ENCODE measurements around the gene ANKLE1.
A peak's percentile ranks its signal among the peaks of the same experiment; 100 is the strongest.
"Not testable (repeated sequence)": the region's sequence is repeated elsewhere in the genome, so short reads cannot be mapped to it uniquely, and the experiment has no call there.

The ANKLE1 gene

DNA sequence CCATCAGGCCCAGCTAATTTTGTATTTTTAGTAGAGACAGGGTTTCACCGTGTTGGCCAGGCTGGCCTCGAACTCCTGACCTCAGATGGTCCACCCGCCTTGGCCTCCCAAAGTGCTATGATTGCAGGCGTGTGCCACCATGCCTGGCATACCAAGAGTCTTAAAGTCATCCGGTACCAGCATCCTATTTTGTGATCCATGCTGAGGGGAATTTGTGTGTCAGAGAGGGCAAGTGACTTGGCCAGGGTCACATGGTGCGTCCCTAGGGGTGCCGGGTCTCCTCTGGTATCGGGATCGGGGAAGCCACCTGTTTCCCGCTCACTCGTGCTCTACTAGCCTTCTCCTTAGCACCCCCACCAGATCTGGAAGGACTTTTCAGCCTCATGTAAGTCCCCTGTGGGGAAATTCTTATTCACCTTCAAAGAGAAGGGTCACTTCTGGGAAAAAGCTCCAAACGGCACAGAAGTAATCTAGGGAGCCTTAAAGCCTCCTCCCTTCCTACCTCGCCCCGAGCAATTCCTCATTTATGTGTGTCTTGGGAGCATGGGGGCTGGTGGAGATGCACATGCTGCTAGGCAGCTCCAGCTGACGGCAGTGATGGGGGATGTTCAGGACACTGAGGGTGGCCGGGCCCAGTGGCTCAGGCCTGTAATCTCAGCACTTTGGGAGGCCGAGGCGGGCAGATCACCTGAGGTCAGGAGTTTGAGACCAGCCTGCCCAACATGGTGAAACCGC is 6.1 kb upstream of the ANKLE1 start:
- DNase-seq (ENCODE audit: extremely low spot score, insufficient read length, low read depth) (no peak), FAIRE-seq (no peak)

GRCh38 chr19:17279436-17279835 is 2.3 kb upstream of the ANKLE1 start:
- FAIRE-seq (no peak), DNase-seq (ENCODE audit: extremely low spot score, insufficient read length, low read depth) (no peak)

DNA sequence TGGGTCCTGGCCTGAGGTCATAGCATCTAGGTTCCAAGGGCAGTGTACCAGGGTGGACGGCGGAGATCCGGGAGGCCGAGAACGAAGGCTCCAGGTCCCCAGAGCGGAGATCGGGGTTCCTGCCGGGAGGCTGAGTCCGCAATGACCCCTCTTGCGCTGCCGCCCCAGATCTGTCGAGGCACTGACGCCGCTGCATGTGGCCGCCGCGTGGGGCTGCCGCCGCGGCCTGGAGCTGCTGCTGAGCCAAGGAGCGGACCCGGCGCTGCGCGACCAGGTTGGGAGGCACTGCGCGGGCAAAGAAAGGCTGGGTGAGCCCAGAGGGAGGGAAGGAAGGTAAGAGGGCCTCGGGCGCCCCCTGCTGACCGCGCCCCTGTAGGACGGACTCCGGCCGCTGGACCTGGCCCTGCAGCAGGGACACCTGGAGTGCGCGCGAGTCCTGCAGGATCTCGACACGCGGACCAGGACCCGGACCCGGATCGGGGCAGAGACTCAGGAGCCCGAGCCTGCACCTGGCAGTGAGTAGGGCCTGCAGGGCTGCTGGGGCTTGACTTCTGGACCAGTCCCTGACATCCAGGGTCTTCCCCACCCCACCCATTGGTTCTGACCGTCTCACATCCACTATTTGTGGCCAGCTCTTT is 906 bp downstream of the ANKLE1 start:
- DNase-seq (ENCODE audit: extremely low spot score, insufficient read length, low read depth), result peak; percentile 76
- FAIRE-seq, result peak; percentile 88

DNA sequence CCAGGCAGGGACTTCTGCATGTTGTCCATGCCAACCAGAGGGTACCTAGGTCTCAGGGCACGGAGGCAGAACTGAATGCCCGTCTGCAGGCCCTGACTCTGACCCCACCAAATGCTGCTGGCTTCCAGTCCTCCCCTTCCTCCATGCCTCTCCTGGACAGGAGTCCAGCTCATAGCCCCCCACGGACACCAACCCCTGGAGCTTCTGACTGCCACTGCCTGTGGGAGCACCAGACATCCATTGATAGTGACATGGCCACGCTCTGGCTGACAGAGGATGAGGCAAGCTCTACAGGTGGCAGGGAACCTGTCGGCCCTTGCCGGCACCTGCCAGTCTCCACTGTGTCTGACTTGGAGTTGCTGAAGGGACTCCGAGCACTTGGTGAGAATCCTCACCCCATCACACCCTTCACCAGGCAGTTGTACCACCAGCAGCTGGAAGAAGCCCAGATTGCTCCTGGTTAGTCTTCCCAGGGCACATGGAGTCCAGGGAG is 1.8 kb downstream of the ANKLE1 start:
- no peak for FAIRE-seq

DNA sequence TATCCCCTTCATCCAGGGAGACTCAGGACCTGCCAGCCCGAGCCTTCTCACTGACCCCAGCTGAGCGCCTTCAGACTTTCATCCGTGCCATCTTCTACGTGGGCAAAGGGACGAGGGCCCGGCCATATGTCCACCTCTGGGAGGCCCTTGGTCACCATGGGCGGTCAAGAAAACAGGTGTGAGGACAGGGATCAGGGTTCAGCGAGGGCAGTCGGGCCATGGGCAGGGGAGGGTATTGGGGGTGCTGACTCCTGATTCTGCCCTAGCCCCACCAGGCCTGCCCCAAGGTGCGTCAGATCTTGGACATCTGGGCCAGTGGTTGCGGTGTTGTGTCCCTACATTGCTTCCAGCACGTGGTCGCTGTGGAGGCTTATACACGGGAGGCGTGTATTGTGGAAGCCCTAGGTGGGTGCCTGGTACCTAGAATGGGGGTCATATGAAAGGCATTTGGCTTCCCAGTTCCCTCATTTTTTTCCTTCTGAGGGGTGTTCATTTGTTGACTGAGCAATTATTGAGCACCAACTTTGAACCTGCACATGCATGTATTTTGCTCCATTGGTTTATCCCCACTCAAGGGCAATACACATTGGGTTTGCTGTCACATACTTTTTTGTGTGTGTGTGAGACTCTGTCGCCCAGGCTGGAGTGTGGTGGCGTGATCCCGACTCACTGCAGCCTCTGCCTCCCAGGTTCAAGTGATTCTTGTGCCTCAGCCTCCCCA is 3.9 kb downstream of the ANKLE1 start:
- DNase-seq (ENCODE audit: extremely low spot score, insufficient read length, low read depth), result no peak
- no peak for FAIRE-seq

More for the DNA sequence above, 1.8 kb downstream of the ANKLE1 start:
- DNase-seq (ENCODE audit: extremely low spot score, insufficient read length, low read depth), result no peak

- DNase-seq (ENCODE audit: extremely low spot score, insufficient read length, low read depth) (no peak), FAIRE-seq (no peak)
These were observed 4.6 kb downstream of the ANKLE1 start for GRCh38 chr19:17286263-17286662.

DNA sequence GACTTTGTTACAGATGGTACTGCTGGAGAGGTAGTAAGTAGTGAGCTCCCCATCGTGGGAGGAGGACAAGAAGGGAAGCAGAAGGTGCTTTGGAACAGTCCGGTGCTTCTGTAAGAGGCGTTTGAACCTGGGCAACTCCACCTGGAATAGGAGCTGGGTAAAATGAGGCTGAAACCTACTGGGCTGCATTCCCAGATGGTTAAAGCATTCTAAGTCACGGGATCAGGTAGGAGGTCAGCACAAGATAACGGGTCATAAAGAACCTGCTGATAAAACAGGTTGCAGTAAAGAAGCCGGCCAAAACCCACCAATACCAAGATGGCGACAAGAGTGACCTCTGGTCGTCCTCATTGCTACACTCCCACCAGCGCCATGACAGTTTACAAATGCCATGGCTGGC is 5.1 kb downstream of the ANKLE1 start:
- FAIRE-seq (no peak), DNase-seq (ENCODE audit: extremely low spot score, insufficient read length, low read depth) (no peak)

GRCh38 chr19:17289489-17289888 is 7.8 kb downstream of the ANKLE1 start:
- FAIRE-seq, result peak; percentile 86

GRCh38 chr19:17292301-17293074 is 10.8 kb downstream of the ANKLE1 start:
- DNase-seq (ENCODE audit: extremely low spot score, insufficient read length, low read depth) (peak; percentile 92), FAIRE-seq (peak; percentile 90)

More at GRCh38 chr19:17289489-17289888, 7.8 kb downstream of the ANKLE1 start:
- peak; percentile 73 for DNase-seq (ENCODE audit: extremely low spot score, insufficient read length, low read depth)

- no peak for DNase-seq (ENCODE audit: extremely low spot score, insufficient read length, low read depth)
- no peak for FAIRE-seq
These were observed 11.9 kb downstream of the ANKLE1 start for GRCh38 chr19:17293605-17294004.

GRCh38 chr19:17294051-17294891 is 12.6 kb downstream of the ANKLE1 start:
- FAIRE-seq, result peak; percentile 73
- no peak for DNase-seq (ENCODE audit: extremely low spot score, insufficient read length, low read depth)

DNA sequence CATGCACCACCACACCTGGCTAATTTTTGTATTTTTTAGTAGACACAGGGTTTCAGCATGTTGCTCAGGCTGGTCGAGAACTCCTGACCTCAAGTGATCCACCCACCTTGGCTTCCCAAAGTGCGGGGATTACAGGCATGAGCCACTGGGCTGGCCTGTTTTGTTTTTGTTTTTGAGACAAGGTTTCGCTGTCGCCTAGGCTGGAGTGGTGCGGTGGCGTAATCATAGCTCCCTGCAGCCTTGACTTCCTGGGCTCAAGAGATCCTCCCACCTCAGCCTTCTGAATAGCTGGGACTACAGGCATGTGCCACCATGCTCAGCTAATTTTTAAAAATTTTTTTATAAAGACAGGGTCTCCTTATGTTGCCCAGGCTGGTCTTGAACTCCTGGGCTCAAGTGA is 13.8 kb downstream of the ANKLE1 start:
- DNase-seq (ENCODE audit: extremely low spot score, insufficient read length, low read depth); FAIRE-seq: not testable (repeated sequence)

- FAIRE-seq, result no peak
- DNase-seq (ENCODE audit: extremely low spot score, insufficient read length, low read depth), result no peak
These were observed 14.6 kb downstream of the ANKLE1 start for GRCh38 chr19:17296273-17296672.

GRCh38 chr19:17296976-17297375 is 15.3 kb downstream of the ANKLE1 start:
- DNase-seq (ENCODE audit: extremely low spot score, insufficient read length, low read depth) (no peak), FAIRE-seq (no peak)

DNA sequence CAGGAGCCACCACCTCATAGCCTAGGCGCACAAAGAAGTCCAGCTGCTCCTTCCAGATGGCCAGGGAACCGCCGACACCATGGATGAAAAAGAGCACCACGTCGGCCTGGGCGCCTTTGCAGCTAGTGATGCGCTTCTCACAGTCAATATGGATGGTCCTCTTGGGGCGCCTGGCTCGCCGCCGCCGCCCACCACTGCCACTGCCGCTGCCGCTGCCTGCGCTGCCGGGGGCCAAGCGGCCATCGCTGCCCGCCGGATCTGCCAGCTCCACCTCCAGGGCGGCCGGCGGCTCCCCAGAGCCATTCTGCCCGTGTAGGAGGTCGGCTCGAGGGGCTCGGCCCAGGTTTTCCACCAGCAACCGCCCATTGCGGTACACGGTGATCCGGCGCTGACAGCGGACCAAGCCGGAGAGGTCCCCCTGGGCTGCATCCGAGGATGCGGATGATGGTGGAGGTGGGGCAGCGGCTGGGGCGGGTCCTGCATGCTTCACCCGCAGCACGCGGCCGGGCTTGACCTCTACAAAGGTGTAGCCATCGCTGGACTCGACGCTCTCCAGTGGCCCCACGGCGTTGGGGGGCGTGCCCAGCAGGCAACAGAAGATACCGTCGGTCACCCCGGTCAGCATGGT is 19.4 kb downstream of the ANKLE1 start:
- FAIRE-seq (no peak), DNase-seq (ENCODE audit: extremely low spot score, insufficient read length, low read depth) (no peak)

DNA sequence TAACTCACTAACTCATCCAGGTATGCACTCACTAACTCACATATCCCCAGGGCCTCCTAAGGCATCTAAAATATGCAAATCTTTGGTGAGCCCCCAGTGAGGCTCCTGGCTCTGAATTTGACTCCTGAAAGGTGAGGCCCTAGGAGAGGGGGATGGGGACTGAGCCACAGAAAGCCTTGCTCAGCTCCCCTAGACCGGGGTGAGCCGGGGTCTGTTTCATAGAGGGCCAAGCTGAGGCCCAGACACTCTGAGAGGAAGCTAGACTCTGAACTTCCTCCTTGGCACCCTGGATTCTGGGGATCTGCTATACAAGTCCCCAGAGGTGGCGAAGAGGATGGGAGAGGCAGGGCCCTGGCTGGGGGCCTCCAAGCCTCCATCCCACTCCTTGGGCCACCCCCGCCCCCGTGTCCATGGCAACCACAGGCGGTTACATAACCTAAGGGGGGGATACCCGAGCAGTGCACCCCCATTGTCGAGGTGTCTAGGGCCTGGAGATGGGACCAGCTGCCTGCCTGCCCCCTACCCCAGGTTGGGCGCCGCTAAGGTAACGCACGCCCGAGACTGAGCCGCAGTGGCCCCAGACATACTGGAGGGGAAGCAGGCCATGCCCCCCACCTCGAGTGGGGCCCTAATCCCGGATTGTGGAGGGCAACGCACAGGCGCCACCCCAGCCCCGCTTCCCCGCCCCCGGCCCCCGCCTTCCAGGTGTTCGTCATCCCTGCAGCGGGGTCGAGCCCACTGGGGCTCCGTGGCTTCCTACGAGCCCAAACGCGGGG is 20.9 kb downstream of the ANKLE1 start:
- no peak for DNase-seq (ENCODE audit: extremely low spot score, insufficient read length, low read depth)
- FAIRE-seq, result no peak

GRCh38 chr19:17303167-17303939 is 21.7 kb downstream of the ANKLE1 start, which contains the start of gene ABHD8:
TSS of gene ABHD8 (minus strand) at chr19:17303425. CDS start at chr19:17301616, 1,809 bp downstream.
- peak; percentile 76 for DNase-seq (ENCODE audit: extremely low spot score, insufficient read length, low read depth)
- FAIRE-seq, result peak; percentile 95
